ENCODE results near the gene CTAGE9. TPM values are rescaled to one million over a fixed set of nuclear protein-coding genes. Genes with fewer than 3 reads are reported as not detected.

The CTAGE9 gene
- total RNA-seq, 1 experiment from 2014 or later = 0.15 TPM

DNA sequence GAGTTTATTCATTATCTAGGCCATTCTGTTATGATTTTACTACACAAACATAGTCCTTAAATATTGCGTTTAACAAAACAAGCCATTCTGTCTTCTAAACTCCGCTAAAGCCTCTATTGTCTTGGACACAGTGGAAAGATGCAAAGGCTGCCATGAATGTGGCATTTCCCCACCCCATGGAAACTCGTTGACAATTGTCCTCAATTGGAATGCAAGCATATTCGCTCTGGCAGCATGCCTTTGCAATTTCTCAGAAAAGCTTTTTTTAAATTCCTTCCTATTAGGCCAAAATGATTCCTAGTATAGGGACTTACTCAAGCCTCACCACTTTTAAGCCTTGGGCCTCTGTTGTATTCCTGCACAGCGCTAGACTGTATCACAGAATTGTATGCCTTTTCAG, 32.4 kb downstream of the CTAGE9 start:
- Histone ChIP-seq H3K36me3 (ENCODE audit: control insufficient read depth, insufficient read depth, low read length) (no peaks in the 10 kb centered on the region), H3K4me1 (ENCODE audit: control insufficient read depth, insufficient read depth, low read length) (no peaks in the 10 kb centered on the region), H3K27me3 (ENCODE audit: control insufficient read depth, insufficient read depth, low read length) (no peaks in the 10 kb centered on the region), H3K9me3 (ENCODE audit: control insufficient read depth, insufficient read depth, low read depth, low read length) (no peaks in the 10 kb centered on the region), H3K27ac (ENCODE audit: low read length) (no peak overlapping the region), H3K4me3 (ENCODE audit: low read depth in 2 of 2, low read length in 2 of 2) (no peak overlapping the region)
- no TSS peak for BruUV-seq (replicated peaks)
- intact Hi-C loops (cut with micrococcal nuclease; ENCODE audit: unreplicated experiment) (no loop called here), in situ Hi-C loops (cut with HindIII; ENCODE audit: low pct_unique_long_range_greater_than_20kb, low sequenced_read_pairs) (no loop called here)
- POLR2A ChIA-PET = no interaction called here
- ATAC-seq = no peak
- CTCF ChIA-PET = no interaction called here
- TF ChIP-seq POLR2AphosphoS5 (IDR thresholded peaks at IDR 0.05; ENCODE audit: low read depth, low read length) (no peak), SIN3A (IDR thresholded peaks at IDR 0.05; ENCODE audit: borderline replicate concordance, insufficient read depth, low read depth, low read length) (no peak), TCF7L2 (IDR thresholded peaks at IDR 0.05; ENCODE audit: low read depth, low read length) (no peak)
- TF ChIP-seq, protein P1, sequence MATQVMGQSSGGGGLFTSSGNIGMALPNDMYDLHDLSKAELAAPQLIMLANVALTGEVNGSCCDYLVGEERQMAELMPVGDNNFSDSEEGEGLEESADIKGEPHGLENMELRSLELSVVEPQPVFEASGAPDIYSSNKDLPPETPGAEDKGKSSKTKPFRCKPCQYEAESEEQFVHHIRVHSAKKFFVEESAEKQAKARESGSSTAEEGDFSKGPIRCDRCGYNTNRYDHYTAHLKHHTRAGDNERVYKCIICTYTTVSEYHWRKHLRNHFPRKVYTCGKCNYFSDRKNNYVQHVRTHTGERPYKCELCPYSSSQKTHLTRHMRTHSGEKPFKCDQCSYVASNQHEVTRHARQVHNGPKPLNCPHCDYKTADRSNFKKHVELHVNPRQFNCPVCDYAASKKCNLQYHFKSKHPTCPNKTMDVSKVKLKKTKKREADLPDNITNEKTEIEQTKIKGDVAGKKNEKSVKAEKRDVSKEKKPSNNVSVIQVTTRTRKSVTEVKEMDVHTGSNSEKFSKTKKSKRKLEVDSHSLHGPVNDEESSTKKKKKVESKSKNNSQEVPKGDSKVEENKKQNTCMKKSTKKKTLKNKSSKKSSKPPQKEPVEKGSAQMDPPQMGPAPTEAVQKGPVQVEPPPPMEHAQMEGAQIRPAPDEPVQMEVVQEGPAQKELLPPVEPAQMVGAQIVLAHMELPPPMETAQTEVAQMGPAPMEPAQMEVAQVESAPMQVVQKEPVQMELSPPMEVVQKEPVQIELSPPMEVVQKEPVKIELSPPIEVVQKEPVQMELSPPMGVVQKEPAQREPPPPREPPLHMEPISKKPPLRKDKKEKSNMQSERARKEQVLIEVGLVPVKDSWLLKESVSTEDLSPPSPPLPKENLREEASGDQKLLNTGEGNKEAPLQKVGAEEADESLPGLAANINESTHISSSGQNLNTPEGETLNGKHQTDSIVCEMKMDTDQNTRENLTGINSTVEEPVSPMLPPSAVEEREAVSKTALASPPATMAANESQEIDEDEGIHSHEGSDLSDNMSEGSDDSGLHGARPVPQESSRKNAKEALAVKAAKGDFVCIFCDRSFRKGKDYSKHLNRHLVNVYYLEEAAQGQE (IDR thresholded peaks at IDR 0.05; ENCODE audit: insufficient read depth in 1 of 2, low read depth in 2 of 2, low read length in 1 of 2) = no peak
- TF ChIP-seq, protein P2, sequence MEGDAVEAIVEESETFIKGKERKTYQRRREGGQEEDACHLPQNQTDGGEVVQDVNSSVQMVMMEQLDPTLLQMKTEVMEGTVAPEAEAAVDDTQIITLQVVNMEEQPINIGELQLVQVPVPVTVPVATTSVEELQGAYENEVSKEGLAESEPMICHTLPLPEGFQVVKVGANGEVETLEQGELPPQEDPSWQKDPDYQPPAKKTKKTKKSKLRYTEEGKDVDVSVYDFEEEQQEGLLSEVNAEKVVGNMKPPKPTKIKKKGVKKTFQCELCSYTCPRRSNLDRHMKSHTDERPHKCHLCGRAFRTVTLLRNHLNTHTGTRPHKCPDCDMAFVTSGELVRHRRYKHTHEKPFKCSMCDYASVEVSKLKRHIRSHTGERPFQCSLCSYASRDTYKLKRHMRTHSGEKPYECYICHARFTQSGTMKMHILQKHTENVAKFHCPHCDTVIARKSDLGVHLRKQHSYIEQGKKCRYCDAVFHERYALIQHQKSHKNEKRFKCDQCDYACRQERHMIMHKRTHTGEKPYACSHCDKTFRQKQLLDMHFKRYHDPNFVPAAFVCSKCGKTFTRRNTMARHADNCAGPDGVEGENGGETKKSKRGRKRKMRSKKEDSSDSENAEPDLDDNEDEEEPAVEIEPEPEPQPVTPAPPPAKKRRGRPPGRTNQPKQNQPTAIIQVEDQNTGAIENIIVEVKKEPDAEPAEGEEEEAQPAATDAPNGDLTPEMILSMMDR (IDR thresholded peaks at IDR 0.05) = no peak
- DNase-seq (ENCODE audit: low read depth, low spot score) = no peak

DNA sequence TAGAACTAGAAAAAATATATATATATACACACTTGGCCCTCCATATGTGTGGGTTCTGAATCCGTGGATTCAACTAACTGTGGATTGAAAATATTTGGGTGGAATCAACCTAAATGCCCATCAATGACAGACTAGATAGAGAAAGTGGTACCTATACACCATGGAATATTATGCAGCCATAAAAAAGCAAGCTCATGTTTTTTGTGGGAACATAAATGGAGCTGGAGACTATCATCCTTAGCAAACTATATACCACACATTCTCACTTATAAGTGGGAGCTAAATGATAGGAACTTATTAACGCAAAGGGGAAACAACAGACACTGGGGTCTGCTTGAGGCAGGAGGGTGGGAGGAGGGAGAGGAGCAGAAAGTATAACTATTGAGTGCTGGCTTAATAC, 37.6 kb downstream of the CTAGE9 start:
- no peak overlapping the region for H3K27ac ChIP-seq (ENCODE audit: low read length)
- no TSS peak for BruUV-seq (replicated peaks)
- no peaks in the 10 kb centered on the region for H3K9me3 ChIP-seq (ENCODE audit: control insufficient read depth, insufficient read depth, low read depth, low read length)
- no peaks in the 10 kb centered on the region for H3K4me1 ChIP-seq (ENCODE audit: control insufficient read depth, insufficient read depth, low read length)
- H3K4me3 ChIP-seq (ENCODE audit: low read depth in 2 of 2, low read length in 2 of 2) = no peak overlapping the region
- no peaks in the 10 kb centered on the region for H3K27me3 ChIP-seq (ENCODE audit: control insufficient read depth, insufficient read depth, low read length)
- in situ Hi-C loops (cut with HindIII; ENCODE audit: low pct_unique_long_range_greater_than_20kb, low sequenced_read_pairs) = no loop called here
- intact Hi-C loops (cut with micrococcal nuclease; ENCODE audit: unreplicated experiment) = no loop called here
- no peaks in the 10 kb centered on the region for H3K36me3 ChIP-seq (ENCODE audit: control insufficient read depth, insufficient read depth, low read length)
- ChIA-PET CTCF (no interaction called here), POLR2A (no interaction called here)
- TF ChIP-seq POLR2AphosphoS5 (IDR thresholded peaks at IDR 0.05; ENCODE audit: low read depth, low read length) = no peak
- TF ChIP-seq TCF7L2 (IDR thresholded peaks at IDR 0.05; ENCODE audit: low read depth, low read length) = no peak
- TF ChIP-seq, protein P1 (IDR thresholded peaks at IDR 0.05; ENCODE audit: insufficient read depth in 1 of 2, low read depth in 2 of 2, low read length in 1 of 2) = no peak
- TF ChIP-seq SIN3A (IDR thresholded peaks at IDR 0.05; ENCODE audit: borderline replicate concordance, insufficient read depth, low read depth, low read length) = no peak
- TF ChIP-seq, protein P2 (IDR thresholded peaks at IDR 0.05) = no peak
- DNase-seq (ENCODE audit: low read depth, low spot score) (no peak), ATAC-seq (no peak)
